COLO668 (cell line): ENCODE data around the gene SLC25A10.
A peak's percentile ranks its signal among the peaks of the same experiment; 100 is the strongest.

Experiments
- DNase-seq: peaks from one replicate; lab custom pipeline; 2025; ENCODE audit not compliant: unreplicated experiment; lab: John Stamatoyannopoulos, UW

Gene SLC25A10

DNA sequence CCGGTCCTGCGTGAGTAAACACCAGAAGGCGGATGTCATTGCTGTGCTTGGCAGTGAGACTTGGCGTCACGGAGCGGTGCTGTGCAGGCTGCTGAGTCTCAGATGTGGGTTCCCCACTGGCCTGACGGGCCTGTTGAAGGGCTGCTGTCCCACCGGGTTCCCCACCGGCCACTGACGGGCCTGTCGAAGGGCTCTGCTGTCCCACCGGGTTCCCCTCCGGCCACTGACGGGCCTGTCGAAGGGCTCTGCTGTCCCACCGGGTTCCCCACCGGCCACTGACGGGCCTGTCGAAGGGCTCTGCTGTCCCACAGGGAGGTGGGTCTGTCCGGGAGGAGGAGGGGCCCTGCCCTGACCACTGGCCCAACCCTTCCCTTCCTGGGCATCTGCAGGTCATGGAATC is 25.5 kb upstream of the SLC25A10 start:
- no peak for DNase-seq

DNA sequence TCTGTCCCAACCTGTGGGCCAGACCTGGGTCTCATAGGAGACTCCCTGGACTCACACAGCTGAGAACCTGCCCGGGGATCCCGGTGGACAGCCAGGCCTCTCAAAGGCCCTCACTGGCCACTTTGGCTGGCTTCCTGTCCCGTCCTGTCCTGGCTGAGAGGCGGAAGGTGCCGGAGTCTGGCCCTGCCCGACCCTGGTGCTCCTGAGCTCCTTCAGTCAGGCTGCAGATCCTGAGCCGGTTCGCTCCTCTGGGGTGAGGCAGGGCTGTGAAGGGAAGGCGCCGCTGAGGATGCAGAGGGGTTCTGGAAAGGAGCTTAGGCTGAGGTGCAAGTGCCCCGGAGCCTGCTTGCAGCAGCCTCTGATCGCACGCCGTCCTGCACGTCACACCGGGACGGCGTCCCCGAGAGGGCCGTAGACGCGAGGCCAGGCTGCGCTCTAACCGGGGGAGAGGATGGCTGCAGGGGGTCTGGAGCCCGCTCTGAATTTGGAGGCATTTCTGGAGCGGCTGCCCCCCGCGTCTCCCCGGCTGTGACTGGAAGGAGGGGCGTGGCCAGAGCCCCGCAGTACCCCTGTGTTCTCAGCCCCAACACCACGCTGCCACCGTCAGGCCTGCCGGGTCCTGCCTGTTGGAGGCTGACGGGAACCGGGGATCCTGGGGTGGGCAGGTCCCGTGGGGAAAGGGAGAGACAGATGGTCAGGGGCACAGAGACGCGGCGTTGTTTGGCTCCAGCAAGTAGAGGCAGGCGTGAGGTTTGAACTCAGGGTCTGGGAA is 24.1 kb upstream of the SLC25A10 start:
- no peak for DNase-seq

DNA sequence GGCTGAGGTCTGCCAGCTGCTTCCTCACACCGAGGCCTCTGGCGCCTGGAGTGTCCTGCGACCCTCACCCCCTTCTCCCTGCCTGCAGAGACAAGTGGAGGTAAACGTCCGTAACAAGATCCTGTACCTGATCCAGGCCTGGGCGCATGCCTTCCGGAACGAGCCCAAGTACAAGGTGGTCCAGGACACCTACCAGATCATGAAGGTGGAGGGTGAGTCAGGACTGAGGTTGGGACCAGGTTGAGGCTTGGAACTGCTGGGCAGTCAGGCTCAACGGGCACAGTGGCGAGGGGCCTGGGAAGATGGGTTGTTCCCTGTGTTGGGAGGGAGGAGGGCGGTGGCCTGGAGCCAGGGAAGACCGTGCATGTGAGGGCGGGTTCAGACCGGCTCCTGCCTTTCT is 23.5 kb upstream of the SLC25A10 start:
- no peak for DNase-seq

DNA sequence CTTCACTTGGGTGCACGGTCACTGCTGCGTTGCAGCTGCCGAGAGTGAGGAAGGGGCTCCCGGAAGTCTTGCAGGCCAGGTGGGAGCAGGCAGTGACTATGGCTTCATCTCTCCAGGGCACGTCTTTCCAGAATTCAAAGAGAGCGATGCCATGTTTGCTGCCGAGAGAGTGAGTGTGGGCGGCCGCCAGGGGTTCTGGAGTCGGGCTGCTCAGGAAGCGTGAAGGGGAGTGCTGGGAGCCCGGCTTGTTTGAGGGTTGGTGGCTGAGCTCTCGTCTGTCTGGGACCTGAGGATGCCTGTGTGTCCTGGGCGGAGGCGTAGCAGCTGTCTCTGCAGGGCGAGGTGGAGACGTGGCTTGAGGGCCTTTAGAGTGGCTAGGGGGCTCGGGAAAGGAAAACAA is 22.0 kb upstream of the SLC25A10 start:
- DNase-seq, result no peak

DNA sequence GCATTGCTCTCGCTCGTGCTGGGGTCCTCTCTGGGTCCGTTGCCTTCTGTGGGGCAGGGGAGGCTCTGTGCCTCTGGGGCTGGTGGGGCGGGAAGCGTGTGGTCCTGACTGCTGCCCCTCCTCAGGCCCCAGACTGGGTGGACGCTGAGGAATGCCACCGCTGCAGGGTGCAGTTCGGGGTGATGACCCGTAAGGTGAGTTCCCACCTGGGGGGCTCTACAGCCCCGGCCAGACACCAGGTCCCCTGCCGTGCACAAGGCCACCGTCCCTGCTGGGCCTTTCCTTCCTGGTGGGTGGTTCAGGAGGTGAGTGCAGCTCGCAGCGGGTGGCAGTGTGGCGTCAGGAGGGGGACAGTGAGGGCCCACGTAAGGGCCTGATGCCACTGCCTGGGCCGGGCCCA is 21.5 kb upstream of the SLC25A10 start:
- DNase-seq, result no peak

DNA sequence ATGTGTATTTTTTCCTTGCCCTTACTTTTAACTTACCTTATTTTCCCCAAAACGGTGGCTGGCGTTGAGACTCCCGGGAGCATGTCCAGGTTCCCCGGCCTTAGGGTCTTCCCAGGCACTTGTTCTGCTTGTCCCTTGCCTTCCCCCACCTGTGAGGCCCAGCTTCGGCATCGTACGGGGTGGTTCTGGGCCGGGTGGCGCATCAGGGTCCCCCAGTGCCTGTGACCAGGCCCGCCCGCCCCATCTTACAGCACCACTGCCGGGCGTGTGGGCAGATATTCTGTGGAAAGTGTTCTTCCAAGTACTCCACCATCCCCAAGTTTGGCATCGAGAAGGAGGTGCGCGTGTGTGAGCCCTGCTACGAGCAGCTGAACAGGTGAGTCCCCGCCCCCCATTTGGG is 20.9 kb upstream of the SLC25A10 start:
- no peak for DNase-seq

DNA sequence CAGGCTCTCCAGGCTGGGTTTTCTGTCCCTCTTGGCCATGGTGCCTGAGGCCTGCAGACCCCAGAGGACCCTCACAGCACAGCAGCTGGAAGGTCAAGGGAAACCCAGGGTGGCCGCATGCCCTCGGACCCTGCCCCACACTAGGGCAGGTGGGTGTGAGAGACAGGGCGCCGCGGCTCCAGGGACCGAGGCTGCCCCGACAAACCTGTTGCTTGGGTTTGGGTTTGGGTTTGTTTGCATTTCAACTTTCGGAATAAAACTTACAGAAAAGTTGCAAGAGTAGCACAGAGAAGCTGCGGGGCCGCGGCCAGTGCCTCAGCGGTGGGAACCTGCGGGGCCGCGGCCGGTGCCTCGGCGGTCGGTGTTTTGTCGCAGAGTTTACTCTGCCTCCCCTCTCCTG is 20.5 kb upstream of the SLC25A10 start:
- no peak for DNase-seq

DNA sequence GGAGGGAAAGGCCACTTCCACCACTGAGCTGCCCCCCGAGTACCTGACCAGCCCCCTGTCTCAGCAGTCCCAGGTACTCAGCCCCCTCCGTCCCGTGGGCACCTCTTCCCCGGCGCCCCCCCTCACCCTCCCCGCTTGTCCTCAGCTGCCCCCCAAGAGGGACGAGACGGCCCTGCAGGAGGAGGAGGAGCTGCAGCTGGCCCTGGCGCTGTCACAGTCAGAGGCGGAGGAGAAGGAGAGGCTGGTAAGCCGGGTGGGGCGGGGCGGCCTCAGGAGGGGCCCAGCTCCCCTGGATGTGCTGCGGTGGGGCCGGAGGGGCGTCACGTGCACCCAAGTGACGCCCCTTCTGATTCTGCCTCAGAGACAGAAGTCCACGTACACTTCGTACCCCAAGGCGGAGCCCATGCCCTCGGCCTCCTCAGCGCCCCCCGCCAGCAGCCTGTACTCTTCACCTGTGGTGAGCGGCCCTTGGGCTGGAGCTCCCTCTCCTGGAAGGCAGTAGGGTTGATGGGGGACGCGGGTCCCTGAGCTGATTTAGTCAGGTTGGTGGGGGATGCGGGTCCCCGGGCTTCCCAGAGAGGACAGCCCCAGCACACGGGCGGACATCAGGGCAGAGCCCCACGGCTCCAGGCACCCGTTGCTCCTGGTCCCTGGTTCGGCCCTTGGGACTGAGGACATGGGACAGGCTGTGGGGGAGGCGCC is 18.4 kb upstream of the SLC25A10 start:
- no peak for DNase-seq

DNA sequence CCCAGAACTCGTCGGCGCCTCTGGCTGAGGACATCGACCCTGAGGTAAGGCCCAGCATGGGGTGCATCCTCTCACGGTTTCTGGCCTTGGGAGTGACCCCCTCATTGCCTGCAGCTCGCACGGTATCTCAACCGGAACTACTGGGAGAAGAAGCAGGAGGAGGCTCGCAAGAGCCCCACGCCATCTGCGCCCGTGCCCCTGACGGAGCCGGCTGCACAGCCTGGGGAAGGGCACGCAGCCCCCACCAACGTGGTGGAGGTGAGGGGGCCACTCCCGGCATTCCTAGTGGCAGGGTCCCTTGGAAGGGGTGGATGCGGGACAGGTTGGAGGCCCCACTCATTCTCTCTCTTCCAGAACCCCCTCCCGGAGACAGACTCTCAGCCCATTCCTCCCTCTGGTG is 17.3 kb upstream of the SLC25A10 start:
- DNase-seq, result no peak

DNA sequence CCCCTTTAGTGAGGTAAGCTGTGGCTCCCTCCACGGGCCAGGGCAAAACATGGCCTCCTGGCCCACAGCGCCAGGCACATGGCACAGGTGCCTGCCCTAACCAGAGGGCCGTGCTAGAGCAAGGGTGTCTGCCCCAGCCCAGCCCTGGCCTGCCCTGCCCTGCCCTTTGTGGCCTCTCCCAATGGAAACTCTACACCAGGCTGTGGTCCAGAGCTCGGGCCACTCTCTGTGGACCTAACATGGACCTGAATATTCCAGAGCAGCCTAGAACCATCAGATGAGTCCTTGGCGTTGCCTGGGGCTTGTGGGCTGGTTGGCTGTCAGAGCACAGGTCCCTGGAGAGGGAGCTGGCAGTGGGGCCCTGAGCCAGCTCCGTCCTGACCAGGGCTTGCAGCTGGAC is 16.9 kb upstream of the SLC25A10 start:
- DNase-seq, result no peak

DNA sequence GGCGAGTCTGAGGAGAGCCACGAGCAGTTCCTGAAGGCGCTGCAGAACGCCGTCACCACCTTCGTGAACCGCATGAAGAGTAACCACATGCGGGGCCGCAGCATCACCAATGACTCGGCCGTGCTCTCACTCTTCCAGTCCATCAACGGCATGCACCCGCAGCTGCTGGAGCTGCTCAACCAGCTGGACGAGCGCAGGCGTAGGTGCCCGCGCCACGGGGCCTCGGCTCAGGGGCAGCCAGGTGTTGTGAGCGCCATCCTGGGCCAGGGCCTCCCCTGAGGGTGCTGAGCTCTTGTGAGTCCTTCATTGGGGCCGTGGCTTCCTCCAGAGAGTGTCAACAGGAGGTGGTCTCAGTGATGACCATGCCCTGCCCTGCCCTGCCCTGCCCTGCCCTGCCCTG is 16.3 kb upstream of the SLC25A10 start:
- no peak for DNase-seq

DNA sequence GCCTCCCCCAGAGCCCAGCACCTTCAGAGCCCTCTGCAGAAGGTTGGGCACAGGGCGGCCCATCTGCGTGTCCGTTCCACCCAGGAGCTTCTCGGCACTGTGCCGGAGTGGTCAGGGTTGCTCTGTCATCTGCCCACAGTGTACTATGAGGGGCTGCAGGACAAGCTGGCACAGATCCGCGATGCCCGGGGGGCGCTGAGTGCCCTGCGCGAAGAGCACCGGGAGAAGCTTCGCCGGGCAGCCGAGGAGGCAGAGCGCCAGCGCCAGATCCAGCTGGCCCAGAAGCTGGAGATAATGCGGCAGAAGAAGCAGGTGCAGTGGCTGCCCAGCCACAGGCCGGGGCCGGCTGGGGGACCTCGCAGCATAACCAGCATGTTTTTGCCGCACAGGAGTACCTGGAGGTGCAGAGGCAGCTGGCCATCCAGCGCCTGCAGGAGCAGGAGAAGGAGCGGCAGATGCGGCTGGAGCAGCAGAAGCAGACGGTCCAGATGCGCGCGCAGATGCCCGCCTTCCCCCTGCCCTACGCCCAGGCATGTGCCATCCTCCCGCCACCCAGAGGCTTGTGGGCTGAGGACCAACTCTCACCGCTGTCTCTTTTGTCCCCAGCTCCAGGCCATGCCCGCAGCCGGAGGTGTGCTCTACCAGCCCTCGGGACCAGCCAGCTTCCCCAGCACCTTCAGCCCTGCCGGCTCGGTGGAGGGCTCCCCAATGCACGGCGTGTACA is 15.7 kb upstream of the SLC25A10 start:
- DNase-seq, result no peak

DNA sequence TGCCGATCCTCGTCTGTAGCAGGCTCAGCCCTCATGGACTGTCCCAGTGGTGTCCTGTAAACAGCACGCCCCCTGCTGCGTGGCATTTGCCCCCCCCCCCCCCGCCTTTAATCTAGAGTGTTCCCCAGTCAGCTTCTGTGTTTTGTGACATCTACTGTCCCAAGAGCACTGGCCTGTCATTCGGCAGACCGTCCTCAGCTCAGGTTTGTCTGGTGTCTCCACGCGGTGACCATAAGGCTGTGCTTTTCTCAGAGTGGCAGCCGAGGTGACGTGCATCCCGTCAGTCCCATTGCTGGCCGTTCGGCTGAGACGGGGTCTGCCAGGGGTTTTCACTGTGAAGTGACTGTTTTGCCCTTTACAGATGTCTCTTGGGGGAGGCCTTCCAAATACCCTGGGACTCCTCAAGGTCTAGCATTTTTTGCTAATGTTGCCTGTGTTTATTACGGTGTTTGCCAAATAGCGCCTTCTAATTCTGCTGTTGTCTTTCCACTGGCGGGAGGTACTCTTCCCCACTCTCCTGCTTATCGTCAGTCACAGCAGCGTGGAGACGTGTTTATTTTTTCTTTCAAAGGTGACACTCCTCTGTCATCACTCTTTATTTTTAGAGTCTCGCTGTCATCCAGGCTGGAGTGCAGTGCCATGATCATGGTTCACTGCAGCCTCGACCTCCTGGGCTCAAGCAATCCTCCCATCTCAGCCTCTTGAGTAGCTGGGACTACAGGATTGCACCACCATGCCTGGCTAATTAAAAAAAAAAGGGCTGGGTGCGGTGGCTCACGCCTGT is 14.6 kb upstream of the SLC25A10 start:
- no peak for DNase-seq

DNA sequence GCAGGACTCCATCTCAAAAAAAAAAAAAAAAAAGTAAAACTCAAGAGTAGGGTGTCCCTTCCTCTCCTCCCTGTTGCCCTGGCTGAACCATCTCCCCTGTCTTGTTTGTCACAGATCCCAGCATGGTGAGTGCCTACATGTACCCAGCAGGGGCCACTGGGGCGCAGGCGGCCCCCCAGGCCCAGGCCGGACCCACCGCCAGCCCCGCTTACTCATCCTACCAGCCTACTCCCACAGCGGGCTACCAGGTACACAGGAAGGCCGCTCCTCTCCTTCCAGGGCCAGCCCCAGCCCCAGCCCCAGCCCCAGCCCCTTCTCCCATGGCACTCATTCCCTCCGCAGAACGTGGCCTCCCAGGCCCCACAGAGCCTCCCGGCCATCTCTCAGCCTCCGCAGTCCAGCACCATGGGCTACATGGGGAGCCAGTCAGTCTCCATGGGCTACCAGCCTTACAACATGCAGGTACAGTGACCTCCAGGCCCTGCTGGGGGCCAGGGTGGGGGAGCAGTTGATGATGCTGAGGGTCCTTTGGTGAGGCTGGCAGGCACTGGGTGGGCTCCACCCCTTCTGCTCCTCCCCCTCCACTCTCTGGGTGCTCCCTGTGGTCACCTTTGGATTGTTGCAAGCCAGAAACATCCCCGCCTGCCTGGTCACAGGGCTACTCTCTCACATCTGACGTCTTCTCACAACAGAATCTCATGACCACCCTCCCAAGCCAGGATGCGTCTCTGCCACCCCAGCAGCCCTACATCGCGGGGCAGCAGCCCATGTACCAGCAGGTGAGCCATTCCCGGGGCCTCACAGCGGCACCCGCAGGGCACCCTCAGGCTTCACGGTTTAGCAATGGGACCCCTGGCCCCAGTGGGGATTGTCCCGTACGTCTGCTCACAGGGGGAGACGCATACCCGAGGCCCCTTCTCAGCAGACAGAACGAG is 11.5 kb upstream of the SLC25A10 start:
- no peak for DNase-seq

DNA sequence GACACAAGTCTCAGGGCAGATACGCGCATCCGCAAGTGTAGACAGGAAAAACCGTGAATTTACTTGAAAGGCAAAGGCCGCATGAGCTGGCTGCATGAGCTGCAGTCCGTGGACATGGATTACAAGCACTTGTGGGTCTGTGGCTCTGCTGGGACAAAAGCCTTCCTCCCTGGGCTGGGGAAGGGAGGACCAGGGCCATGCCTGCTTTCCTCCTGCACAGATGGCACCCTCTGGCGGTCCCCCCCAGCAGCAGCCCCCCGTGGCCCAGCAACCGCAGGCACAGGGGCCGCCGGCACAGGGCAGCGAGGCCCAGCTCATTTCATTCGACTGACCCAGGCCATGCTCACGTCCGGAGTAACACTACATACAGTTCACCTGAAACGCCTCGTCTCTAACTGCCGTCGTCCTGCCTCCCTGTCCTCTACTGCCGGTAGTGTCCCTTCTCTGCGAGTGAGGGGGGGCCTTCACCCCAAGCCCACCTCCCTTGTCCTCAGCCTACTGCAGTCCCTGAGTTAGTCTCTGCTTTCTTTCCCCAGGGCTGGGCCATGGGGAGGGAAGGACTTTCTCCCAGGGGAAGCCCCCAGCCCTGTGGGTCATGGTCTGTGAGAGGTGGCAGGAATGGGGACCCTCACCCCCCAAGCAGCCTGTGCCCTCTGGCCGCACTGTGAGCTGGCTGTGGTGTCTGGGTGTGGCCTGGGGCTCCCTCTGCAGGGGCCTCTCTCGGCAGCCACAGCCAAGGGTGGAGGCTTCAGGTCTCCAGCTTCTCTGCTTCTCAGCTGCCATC is 10.6 kb upstream of the SLC25A10 start:
- peak; percentile 15 for DNase-seq

DNA sequence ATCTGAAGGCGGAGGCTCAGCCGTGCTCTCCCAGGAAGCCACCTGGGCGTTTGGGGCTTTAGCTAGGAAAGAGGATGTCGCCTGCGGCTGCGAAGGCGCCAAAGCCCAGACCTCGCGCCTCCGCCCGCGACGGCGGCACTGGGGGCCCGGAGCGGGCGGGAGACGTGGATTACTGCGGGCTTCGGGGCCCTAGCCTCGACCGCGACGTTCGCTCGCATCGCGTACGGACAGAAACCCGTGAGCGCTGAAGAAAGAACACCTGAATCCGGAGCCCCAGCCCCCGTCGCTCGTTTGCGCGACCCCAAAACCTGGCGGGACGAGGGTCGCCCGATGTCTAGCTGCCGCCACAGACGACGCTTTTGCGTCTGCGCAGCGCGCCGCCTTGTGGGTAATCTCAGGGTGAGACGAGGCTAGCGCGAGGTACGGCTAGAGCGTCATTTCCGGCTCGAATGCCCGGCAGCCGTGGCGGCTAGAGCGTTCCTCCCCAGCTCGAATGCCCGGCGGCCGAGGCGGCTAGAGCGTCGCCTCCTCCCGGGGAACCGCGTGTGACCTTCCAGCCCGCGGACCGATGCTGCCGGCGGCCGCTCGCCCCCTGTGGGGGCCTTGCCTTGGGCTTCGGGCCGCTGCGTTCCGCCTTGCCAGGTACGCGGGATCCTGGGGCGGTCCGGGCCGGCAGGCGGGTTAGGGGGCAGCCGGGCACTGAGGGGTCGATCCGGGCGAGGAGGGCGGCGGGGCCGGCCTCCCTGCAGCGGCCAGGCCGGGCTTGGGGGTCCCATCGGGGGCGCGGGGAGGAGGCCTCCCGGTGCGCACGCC is 8.9 kb upstream of the SLC25A10 start, which contains the start of gene MRPL12:
MRPL12 (plus strand) TSS at position 434 of the 813 bp plus-strand sequence; CDS start at position 569, 135 bp downstream.
- peak; percentile 94 for DNase-seq

DNA sequence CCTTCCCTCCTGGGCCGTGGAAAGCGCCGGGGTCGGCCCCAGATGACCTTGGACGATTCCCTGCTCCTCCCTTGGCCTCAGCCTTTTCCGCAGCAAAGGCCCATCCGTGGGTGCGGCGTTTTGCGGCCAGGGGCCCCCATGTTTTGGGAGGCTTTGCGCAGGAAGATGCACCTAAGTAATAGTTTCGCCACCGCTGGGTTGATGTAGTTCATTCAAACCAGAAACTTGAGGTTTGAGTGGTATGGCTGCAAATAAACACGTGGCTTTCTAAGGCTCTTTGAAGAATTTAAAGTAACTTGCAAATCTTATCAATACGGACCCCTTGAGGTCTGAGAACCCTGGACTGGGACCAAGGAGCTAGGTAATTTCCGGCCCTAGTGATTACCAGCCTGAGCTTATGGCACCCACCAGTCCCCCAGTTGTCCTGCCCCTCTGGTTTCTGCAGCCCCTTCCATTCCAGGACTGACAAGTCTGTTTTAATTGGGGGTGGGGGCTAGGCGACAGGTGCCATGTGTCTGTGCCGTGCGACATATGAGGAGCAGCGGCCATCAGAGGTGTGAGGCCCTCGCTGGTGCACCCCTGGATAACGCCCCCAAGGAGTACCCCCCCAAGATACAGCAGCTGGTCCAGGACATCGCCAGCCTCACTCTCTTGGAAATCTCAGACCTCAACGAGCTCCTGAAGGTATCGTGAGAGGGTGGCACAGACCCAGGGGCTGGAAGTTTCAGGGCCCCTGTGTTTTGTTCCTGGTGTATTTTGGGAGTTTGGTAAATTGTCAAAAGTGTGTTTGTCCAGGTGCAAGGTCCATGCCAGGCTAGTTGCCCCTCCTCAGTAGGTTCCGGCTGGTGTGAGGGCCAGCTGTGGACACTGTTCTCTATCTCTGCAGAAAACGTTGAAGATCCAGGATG is 8.1 kb upstream of the SLC25A10 start:
- DNase-seq, result no peak
